ENCODE measurements around the gene PRLR. TPM values are rescaled to one million over a fixed set of nuclear protein-coding genes. Genes with fewer than 3 reads are reported as not detected.

The PRLR gene
- total and polyA plus RNA-seq, 2 of the 13 experiments (the other 11 are each of a cell fraction or from before 2014, with no cell fraction given), result 12.2 to 13.3 TPM

- TF ChIP-seq SAFB2 (CRISPR knock-in tag; IDR thresholded peaks at IDR 0.05; ENCODE audit: borderline replicate concordance, low read depth) (no peak), NONO (IDR thresholded peaks at IDR 0.05) (no peak), NONO (CRISPR knock-in tag; conservative IDR thresholded peaks at IDR 0.05) (no peak), ZNF766 (CRISPR knock-in tag; IDR thresholded peaks at IDR 0.05; ENCODE audit: borderline replicate concordance) (no peak), ZNF788 (CRISPR knock-in tag; IDR thresholded peaks at IDR 0.05; ENCODE audit: borderline replicate concordance) (no peak), KIAA2018 (CRISPR knock-in tag; IDR thresholded peaks at IDR 0.05; ENCODE audit: borderline replicate concordance) (no peak)
These were observed 170.1 kb downstream of the PRLR start (continued) for GRCh38 chr5:35060236-35060635.
